D341Med (cell line): ENCODE data around the gene RAD54L2.
"Not testable (repeated sequence)": the region's sequence is repeated elsewhere in the genome, so short reads cannot be mapped to it uniquely, and the experiment has no call there.

ENCODE experiments used
- DNase-seq: peaks from one replicate; pipeline ENCODE4 v3.0.0; 2012; ENCODE audit warnings: low spot score

The RAD54L2 gene

DNA sequence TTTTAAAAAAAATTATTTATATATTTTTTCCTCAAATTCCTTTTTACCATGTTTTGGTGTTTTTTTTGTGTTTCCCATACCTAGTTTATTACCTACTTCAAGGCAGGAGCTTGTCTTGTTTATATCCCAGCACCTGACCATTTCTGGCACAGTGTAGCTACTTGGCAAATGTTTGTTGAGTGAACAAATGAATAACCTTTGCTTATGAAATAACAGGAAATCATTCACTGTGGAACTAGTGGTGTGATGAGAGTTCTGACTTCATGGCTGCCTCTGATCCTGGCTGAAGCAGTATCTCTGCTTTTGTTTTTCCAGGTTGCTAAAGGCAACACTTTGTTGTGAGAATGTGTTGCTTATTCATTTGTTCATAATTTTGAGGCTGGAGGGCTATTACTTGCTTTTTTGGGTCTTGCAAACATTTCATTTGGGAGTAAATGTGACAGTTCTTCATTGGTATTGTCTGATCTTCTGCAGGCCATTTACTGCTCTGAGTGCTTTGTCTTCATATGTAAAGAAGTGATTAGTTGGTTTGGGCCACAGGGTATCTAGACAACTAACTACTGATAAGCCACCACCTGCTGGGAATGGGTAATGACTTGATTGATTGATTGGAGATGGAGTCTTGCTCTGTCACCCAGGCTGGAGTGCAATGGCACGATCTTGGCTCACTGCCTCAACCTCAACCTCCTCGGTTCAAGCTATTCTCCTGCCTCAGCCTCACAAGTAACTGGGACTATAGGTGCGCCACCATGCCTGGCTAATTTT lies 5.7 kb downstream of the RAD54L2 start:
- DNase-seq: no peak

DNA sequence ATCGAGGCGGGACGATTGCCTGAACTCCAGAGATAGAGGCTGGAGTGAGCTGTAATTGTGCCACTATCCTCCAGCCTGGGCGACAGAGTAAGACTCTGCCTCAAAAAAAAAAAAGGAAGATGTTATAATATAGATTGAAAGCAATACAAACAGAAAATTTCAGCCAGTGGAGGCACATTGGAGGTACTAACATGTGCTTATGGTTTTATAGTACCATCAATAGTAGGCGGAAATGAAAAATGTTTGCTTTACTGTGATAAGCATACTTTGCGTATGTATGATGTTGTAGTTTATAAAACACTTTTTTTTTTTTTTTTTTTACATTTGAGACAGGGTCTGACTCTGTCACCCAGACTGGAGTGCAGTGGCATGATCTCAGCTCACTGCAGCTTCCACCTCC lies 8.8 kb downstream of the RAD54L2 start:
- no peak for DNase-seq

DNA sequence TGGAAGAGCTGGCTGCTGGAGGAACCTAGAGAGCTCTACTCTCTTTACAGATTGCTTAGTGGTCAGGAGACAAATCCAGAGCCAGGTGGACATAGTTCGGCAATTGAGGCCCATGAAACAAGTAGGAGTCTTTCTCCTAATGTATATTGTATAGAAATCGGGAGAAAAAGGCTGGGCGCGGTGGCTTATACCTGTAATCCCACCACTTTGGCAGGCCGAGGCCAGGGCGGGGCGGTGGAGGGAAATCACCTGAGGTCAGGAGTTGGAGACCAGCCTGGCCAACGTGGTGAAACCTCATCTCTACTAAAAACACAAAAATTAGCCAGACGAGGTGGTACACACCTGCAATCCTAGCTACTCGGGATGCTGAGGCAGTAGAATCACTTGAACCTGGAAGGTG lies 10.8 kb downstream of the RAD54L2 start:
- no peak for DNase-seq

DNA sequence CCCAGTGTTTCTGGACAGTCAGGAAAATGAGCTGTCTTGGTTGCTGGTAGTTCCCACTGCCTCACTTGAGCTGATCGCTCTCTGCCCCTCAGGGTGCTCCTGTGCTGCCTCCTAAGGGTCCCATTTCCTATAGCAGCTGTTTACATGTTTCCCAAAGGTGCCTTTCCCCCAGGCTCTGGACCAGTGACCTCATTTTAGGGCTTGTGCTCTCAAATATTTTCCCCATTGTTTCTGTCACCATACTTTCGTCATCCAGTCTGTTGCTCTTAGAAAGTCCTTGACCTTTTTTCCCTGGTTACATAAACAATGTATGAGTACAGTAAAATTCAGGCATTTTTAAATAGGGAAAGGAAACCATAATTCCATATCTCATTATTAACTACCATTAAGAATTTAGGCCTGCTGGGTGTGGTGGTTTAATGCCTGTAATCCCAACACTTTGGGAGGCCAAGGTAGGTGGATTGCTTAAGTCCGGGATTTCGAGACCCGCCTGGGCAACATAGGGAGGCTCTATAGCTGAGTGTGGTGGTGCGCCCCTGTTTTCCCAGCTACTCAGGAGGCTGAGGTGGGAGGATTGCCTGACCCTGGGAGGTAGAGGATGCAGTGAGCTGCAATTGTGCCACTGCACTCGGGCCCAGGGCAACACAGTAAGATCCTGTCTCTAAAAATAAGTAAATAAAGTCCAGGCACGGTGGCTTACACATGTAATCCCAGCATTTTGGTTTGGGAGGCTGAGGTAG lies 11.7 kb downstream of the RAD54L2 start:
- peak; percentile 38 for DNase-seq

DNA sequence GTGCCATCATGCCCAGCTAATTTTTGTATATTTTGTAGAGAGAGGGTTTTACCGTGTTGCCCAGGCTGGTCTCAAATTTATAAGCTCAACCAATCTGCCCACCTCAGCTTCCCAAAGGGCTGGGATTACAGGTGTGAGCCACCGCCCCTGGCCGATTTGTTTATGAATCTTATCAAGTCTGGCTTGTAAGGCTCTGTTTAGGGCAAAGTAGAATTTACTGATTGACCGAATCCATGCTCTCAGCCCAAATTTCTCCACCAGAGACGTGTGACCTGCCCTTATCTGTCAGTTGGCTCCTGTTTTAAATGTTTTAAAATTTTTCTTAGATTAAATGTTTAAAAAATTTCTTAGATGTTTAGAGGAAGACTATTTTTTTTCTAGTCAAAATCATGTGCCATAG lies 19.5 kb downstream of the RAD54L2 start:
- DNase-seq: no peak

DNA sequence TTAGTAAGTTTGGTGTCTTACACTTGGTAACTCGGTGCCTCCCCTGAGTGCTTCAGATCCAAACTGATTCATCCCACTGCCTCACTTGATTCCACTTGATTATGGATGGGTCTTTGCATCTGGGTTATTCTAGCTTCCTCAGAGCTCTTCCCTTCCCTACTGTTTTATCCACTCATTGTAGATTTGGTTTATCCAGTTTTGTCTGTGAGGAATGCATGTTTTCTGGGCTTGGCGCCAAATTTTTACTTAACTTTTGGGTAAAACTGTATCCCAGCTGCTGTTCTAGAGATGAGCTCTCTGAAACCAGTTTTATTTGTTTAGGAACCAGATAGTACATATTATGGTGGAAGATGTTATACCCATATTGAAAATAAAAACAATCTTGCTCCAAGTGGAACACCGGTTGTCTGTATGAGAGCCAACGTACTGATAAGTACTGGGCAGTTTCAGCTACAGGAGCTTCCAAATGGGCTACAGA lies 20.9 kb downstream of the RAD54L2 start:
- no peak for DNase-seq

DNA sequence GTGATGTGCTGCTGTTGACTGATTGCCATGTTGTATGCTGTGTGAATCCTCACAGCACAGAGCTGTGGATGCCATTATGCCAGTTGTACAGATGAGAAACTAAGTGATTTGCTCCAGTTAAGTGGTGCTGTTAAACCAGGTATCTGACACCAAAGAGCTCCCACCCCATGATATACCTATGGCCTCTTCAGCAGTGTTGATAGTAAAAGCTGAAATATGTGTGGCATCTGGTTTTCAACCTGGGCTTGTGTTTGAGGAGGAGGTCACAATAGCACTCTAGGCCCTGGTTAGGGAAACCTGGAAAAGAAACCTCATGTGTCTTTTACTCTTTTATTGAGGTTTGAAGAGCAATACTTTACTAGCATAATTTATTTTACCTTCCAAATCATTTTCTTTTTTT lies 21.4 kb downstream of the RAD54L2 start:
- DNase-seq: no peak

DNA sequence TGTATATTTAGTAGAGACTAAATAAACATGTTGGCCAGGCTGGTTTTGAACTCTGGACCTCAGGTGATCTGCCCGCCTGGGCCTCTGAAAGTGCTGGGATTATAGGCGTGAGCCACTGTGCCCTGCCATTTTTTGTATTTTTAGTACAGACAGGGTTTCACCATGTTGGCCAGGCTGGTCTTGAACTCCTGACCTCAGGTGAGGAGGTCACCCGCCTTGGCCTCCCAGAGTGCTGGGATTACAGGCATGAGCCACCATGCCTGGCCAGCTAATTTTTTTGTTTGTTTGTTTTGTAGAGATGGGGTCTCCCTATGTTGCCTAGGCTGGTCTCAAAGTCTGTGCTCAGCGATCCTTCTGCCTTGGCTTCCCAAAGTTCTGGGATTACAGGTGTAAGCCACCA lies 23.9 kb downstream of the RAD54L2 start:
- not testable (repeated sequence) for DNase-seq

DNA sequence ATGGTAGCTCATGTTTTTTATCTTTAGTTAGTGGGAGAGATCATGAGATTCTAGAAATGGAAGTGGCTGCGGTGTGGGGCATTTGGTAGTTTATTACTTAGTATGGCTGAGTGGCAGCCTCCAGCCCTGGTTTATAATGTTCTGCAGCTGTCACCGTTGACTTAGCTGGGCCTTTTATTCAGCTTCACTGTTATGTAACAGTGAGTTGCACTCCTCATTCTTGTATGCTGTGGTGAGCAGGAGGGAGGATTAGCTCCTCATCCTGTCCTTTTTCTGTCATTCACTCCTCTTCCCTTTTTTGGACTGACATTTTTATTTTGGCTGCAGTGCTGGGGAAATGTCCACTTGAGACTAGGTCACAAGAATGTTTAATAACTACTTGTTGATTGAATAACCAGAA lies 29.5 kb downstream of the RAD54L2 start:
- DNase-seq: no peak

DNA sequence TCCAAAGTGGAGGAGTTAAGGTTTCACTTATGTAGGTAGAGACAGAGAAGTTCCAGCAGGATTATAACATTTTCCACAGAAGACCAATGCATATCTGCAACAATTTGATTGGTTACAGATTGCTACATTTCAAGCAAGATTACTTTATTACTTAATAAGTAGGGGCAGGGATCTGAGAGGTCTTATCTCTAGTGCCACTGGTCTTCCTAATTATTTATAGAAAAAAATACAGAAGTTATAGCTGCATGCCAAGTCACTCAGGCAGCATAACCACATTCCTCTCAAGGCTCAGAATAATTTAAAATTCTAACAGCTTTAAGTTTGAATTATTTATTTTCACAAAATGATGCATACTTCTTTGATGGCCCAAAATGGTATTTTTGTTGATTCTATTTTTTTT lies 30.5 kb downstream of the RAD54L2 start:
- DNase-seq: no peak

DNA sequence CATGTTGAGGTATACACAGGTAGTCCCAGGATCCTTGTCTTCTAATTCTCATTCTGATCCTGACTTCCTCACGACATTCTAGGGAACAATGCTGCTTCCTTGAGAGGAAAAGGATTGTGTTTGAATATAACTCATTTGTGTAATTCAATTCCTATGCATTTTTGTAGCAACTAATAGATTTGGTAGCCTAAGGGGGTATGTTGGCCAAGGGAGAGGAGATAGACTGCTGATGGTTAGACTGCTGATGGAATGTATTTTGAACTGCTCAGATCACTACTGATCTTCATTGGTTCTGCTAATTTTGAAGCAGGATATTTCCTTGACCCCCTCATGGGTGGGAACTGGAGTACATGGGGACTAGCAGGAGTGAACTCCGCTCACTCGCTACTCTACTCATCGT lies 39.7 kb downstream of the RAD54L2 start:
- DNase-seq: no peak

DNA sequence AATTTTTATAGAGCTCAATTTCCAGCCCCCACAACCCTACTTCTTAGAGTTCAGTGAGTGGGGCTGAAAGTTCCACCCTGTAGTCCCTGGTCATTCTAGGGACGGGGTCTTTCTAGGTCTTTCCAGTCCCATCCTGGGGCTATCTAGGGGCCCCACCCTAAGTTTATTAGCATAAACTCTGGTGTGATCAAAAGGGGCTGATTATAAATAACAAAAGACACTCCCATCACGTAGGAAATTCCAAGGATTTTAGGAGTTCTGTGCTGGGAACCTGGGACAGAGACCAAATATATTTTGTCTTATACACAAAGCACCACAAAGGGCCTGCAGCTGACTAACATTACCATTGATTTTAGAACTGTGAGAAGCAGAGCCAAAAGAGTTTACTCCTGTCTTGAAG lies 41.9 kb downstream of the RAD54L2 start:
- DNase-seq: no peak

DNA sequence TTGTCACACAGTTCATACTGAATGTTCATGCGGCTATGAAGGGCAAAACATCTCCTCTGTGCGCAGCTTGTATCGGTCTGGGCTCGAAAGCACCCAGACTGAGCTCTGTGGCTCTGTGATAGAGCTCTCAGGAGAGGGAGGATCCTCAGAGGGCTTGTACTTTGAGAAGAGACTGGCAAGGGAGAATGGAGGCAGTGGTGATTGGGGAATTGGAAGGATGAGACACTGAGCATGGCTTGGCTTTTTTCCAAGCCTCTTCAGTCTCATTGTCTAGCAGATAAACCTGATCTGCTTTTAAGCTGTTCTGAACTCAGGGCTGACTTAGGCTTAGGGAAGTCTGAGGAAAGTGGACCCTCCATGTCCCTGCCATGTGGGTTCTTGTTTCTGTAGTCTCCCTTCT lies 43.0 kb downstream of the RAD54L2 start:
- DNase-seq: peak; percentile 81

DNA sequence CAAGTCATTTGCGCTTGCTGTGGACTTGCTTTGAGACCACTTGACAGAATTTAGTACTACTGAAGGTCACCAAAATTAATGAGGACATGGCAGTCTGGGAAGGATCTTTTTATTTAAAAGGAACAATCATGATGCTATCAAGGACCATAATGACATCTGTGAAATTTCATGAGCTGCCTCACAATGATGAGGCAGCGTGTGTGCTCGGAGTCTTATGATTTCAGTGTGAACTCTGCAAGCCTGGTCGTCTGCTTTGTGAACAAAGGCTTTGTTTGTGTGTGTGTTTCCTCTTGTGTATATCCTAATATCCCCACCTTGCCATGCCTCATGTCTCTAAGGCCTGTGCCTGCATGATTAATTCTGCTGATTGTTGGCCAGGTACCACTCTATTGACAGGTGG lies 46.7 kb downstream of the RAD54L2 start:
- DNase-seq: no peak

DNA sequence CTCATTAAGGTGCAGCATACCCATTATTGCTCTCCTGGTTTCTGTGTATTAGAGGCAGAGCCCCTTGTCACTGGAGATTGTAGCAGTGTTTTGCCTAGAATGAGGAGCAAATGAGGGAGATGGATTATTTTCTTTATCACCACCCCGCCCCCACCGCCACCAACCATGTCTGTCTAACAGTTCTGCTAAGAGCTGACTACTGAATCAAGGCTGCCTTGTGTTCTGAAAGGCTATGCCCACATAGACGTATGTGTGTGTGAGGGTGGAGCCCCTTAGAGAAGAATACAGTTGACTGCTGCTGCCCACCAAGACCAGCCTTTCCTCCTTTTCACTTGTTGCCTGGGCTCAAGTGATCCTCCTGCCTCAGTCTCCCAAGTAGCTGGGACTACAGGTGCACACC lies 47.4 kb downstream of the RAD54L2 start:
- no peak for DNase-seq
